ENCODE results near the gene RAI1. TPM values are rescaled to one million over a fixed set of nuclear protein-coding genes. Genes with fewer than 3 reads are reported as not detected.

The RAI1 gene
- total RNA-seq, 2 experiments from 2014 or later = 17.1 to 49.4 TPM

DNA sequence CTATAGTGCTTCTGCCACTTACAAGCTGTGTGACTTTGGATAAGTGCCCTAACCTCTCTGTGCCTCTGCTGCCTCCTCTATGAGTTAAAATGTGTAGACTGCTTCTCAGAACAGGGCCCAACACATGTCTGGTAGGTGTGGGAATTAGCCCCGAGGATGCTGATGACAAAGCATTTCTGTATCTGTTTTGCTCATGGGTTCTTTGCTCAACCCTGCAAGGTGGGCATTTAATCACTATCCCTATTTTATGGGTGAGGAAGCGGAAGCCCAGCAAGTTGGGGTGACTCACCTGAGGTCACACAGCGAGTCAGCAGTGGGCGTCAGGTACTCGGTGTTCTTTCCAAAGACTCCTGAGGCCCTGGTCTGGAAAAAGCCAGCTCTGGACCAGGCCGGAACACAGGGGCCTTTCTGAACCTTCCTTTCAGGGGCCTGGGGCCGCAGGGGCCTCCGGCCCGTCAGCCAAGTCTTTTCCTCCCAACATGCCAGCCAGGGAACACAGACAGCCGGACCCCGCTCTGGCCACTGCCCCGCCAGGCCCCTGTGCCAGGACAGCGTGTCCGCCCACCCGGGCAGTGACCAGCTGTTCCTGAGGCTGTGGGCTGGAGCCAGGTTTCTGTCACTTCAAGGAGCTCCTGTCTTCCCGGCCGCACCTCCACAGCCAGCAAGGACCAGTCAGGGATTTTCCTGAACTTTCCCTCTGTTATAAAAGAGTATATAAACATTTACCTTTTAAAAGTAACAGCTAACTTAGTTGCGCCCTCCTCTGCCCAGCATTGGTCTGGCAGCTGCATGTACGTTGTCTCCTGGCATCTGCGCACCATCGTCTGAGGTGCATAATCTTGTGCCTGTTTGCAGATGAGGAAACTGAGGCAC lies 93.0 kb downstream of the RAI1 start:
- H2AFZ ChIP-seq (ENCODE audit: low read length) = no peak overlapping the region
- ChIA-PET CTCF (ENCODE audit: unreplicated experiment) (interaction anchor here (0.5 kb wide), 1 partner anchor 8 kb away, joined by 3 read pairs; no protein-coding TSS in a partner anchor), POLR2A (interaction anchor here (0.5 to 1.3 kb wide), 3 partner anchors 12 to 77 kb away, joined by 3 read pairs; no protein-coding TSS in a partner anchor)
- H3K79me2 ChIP-seq (ENCODE audit: insufficient read depth, low read depth, low read length) = no peaks in the 10 kb centered on the region
- intact Hi-C loops (cut with micrococcal nuclease; ENCODE audit: unreplicated experiment) = no loop called here
- no TSS peak for BruUV-seq (replicated peaks)
- TF ChIP-seq, protein P1, sequence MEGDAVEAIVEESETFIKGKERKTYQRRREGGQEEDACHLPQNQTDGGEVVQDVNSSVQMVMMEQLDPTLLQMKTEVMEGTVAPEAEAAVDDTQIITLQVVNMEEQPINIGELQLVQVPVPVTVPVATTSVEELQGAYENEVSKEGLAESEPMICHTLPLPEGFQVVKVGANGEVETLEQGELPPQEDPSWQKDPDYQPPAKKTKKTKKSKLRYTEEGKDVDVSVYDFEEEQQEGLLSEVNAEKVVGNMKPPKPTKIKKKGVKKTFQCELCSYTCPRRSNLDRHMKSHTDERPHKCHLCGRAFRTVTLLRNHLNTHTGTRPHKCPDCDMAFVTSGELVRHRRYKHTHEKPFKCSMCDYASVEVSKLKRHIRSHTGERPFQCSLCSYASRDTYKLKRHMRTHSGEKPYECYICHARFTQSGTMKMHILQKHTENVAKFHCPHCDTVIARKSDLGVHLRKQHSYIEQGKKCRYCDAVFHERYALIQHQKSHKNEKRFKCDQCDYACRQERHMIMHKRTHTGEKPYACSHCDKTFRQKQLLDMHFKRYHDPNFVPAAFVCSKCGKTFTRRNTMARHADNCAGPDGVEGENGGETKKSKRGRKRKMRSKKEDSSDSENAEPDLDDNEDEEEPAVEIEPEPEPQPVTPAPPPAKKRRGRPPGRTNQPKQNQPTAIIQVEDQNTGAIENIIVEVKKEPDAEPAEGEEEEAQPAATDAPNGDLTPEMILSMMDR (conservative IDR thresholded peaks at IDR 0.05; ENCODE audit: low read length) = peak; percentile 72
- TF ChIP-seq EZH2phosphoT487 (IDR thresholded peaks at IDR 0.05; ENCODE audit: borderline replicate concordance, low read depth, low read length) = no peak
- no peak overlapping the region for H3K4me3 ChIP-seq (ENCODE audit: low read depth, low read length, poor library complexity, severe bottlenecking)
- H3K4me1 ChIP-seq (ENCODE audit: insufficient read depth, low read length, poor library complexity, severe bottlenecking) = peaks cover 22% of the 10 kb centered on the region
- H3K9me2 ChIP-seq (ENCODE audit: insufficient read depth, low read length) = no peaks in the 10 kb centered on the region
- H4K20me1 ChIP-seq (ENCODE audit: insufficient read depth, low read length) = no peaks in the 10 kb centered on the region
- DNase-seq (ENCODE audit: low spot score) = no peak
- no peak overlapping the region for H3K4me2 ChIP-seq (ENCODE audit: low read length)
- H3K9me3 ChIP-seq (ENCODE audit: low read length) = no peaks in the 10 kb centered on the region
- H3K36me3 ChIP-seq (ENCODE audit: insufficient read depth, low read length) = no peaks in the 10 kb centered on the region
- H3K27ac ChIP-seq (ENCODE audit: low read depth, low read length, poor library complexity, severe bottlenecking) = no peak overlapping the region

DNA sequence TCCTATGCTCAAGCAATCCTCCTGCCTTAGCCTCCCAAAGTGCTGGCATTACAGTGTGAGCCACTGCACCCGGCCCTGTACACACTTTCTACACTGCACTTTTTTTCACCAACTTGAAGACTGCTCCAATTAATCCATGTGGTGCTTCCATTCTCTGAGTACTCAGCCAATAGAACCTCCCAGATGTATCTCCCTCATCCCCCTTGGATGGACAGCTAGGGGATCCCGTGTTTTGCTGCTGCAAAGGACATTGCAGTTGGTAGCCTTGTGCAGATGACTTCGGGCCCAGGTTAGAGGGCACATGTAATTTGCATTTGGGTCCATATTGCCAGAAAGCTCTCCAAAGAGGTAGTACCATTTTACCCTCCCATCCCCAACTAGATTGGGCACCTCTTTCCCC lies 95.6 kb downstream of the RAI1 start:
- TF ChIP-seq, protein P1 (conservative IDR thresholded peaks at IDR 0.05; ENCODE audit: low read length) = no peak
- no peak for TF ChIP-seq EZH2phosphoT487 (IDR thresholded peaks at IDR 0.05; ENCODE audit: borderline replicate concordance, low read depth, low read length)
- Histone ChIP-seq H3K79me2 (ENCODE audit: insufficient read depth, low read depth, low read length) (no peaks in the 10 kb centered on the region), H3K4me2 (ENCODE audit: low read length) (no peak overlapping the region), H3K36me3 (ENCODE audit: insufficient read depth, low read length) (no peaks in the 10 kb centered on the region), H3K9me3 (ENCODE audit: low read length) (no peaks in the 10 kb centered on the region), H3K4me3 (ENCODE audit: low read depth, low read length, poor library complexity, severe bottlenecking) (no peak overlapping the region), H4K20me1 (ENCODE audit: insufficient read depth, low read length) (no peaks in the 10 kb centered on the region), H3K4me1 (ENCODE audit: insufficient read depth, low read length, poor library complexity, severe bottlenecking) (peaks cover 38% of the 10 kb centered on the region), H3K9me2 (ENCODE audit: insufficient read depth, low read length) (no peaks in the 10 kb centered on the region), H2AFZ (ENCODE audit: low read length) (no peak overlapping the region), H3K27ac (ENCODE audit: low read depth, low read length, poor library complexity, severe bottlenecking) (no peak overlapping the region)
- ChIA-PET CTCF (ENCODE audit: unreplicated experiment) (no interaction called here), POLR2A (no interaction called here)
- intact Hi-C loops (cut with micrococcal nuclease; ENCODE audit: unreplicated experiment) = no loop called here
- no peak for DNase-seq (ENCODE audit: low spot score)
- BruUV-seq (replicated peaks) = no TSS peak

Measured in OCI-LY7 (cell line).